Right lung (tissue), 5 donors: ENCODE data around the gene DMAC2. TPM values are rescaled to one million over a fixed set of nuclear protein-coding genes. Genes with fewer than 3 reads are reported as not detected.
A peak's percentile ranks its signal among the peaks of the same experiment; 100 is the strongest.
"Not testable (repeated sequence)": the region's sequence is repeated elsewhere in the genome, so short reads cannot be mapped to it uniquely, and the experiment has no call there.

ENCODE experiments used
- DNase-seq, 2 donors: peaks; one replicate each; pipeline ENCODE4 v3.0.0-alpha.2; 2013
- polyA plus RNA-seq, 5 donors: library from polyadenylated mRNA; unstranded; fragments of 120-200 nt; gene quantifications; one replicate each; pipeline versions ENCODE4 v1.2.1 to v1.2.3, GENCODE V29; 2013; ENCODE audit warnings: inconsistent platforms in 1 of 5, low replicate concordance in 1 of 5; ENCODE audit not compliant: insufficient read length in 5 of 5, insufficient read depth in 1 of 5

The DMAC2 gene
- polyA plus RNA-seq, 5 donors, result 46.1 to 59.7 (median 52.9) TPM

- DNase-seq, result no peak
Observed at GRCh38 chr19:41425174-41426115, 14.3 kb downstream of the DMAC2 start.

- no peak for DNase-seq
Observed at GRCh38 chr19:41424335-41425173, 15.2 kb downstream of the DMAC2 start.

GRCh38 chr19:41422955-41423354 is 16.8 kb downstream of the DMAC2 start:
- no peak for DNase-seq

- DNase-seq, result no peak
Observed at GRCh38 chr19:41422456-41422855, 17.3 kb downstream of the DMAC2 start.

GRCh38 chr19:41421973-41422372 is 17.7 kb downstream of the DMAC2 start:
- DNase-seq, result no peak

GRCh38 chr19:41421314-41421713 is 18.4 kb downstream of the DMAC2 start:
- no peak for DNase-seq

- DNase-seq, result no peak
Observed at GRCh38 chr19:41420101-41420880, 19.4 kb downstream of the DMAC2 start.

GRCh38 chr19:41416194-41416674 is 23.5 kb downstream of the DMAC2 start:
- no peak for DNase-seq

- no peak for DNase-seq
Observed at GRCh38 chr19:41415154-41415571, 24.5 kb downstream of the DMAC2 start.

- DNase-seq, result no peak
Observed at GRCh38 chr19:41414461-41414860, 25.3 kb downstream of the DMAC2 start.

GRCh38 chr19:41413947-41414346 is 25.8 kb downstream of the DMAC2 start:
- no peak for DNase-seq

GRCh38 chr19:41412953-41413352 is 26.8 kb downstream of the DMAC2 start:
- no peak for DNase-seq

- DNase-seq, result no peak
Observed at GRCh38 chr19:41411968-41412265, 27.8 kb downstream of the DMAC2 start.

- no peak for DNase-seq
Observed at GRCh38 chr19:41411100-41411967, 28.4 kb downstream of the DMAC2 start.

GRCh38 chr19:41410336-41411054 is 29.2 kb downstream of the DMAC2 start:
- DNase-seq, result no peak

- DNase-seq, result peak; percentile 28 to 29
Observed at GRCh38 chr19:41409288-41409687, 30.4 kb downstream of the DMAC2 start.

- DNase-seq, result not testable (repeated sequence)
Observed at GRCh38 chr19:41408846-41409245, 30.9 kb downstream of the DMAC2 start.

- no peak for DNase-seq
Observed at GRCh38 chr19:41408256-41408655, 31.5 kb downstream of the DMAC2 start.

GRCh38 chr19:41407271-41407670 is 32.4 kb downstream of the DMAC2 start:
- DNase-seq, result no peak

- no peak for DNase-seq
Observed at GRCh38 chr19:41405776-41406175, 33.9 kb downstream of the DMAC2 start.
